Esophagus mucosa (tissue), 1 donor: Measurements from ENCODE around the gene CXCR3. TPM values are rescaled to one million over a fixed set of nuclear protein-coding genes. Genes with fewer than 3 reads are reported as not detected.
A peak's percentile ranks its signal among the peaks of the same experiment; 100 is the strongest.
"Not testable (repeated sequence)": the region's sequence is repeated elsewhere in the genome, so short reads cannot be mapped to it uniquely, and the experiment has no call there.

Source experiments
- ATAC-seq: fragments of 200-7000 bp; cut with Tn5 transposase; one replicate; pipeline ENCODE4 v1.9.1; 2020
- total RNA-seq: library from RNA; stranded (reverse); gene quantifications from one replicate; pipeline ENCODE4 v1.2.4, GENCODE V29; 2023
- donor health status: DM: yes; HTN: yes; CAD: no.

The CXCR3 gene
- total RNA-seq, 1 donor from 2014 or later, result not detected

GRCh38 chrX:71609095-71609750 lies 9.1 kb downstream of the CXCR3 start:
- no peak for ATAC-seq

- no peak for ATAC-seq
These were observed 10.8 kb downstream of the CXCR3 start for GRCh38 chrX:71607488-71607887.

- no peak for ATAC-seq
These were observed 11.6 kb downstream of the CXCR3 start for GRCh38 chrX:71606536-71607216.

- no peak for ATAC-seq
These were observed 13.3 kb downstream of the CXCR3 start for GRCh38 chrX:71604796-71605568.

- no peak for ATAC-seq
These were observed 14.2 kb downstream of the CXCR3 start for GRCh38 chrX:71604141-71604540.

- ATAC-seq, result no peak
These were observed 14.7 kb downstream of the CXCR3 start for GRCh38 chrX:71603618-71604017.

GRCh38 chrX:71599965-71600364 lies 18.3 kb downstream of the CXCR3 start:
- ATAC-seq, result no peak

- not testable (repeated sequence) for ATAC-seq
These were observed 25.1 kb downstream of the CXCR3 start for GRCh38 chrX:71593210-71593609.

GRCh38 chrX:71586929-71587328 lies 31.4 kb downstream of the CXCR3 start:
- no peak for ATAC-seq

GRCh38 chrX:71581210-71581609 lies 37.1 kb downstream of the CXCR3 start:
- ATAC-seq, result no peak

GRCh38 chrX:71579990-71580380 lies 38.3 kb downstream of the CXCR3 start:
- no peak for ATAC-seq

GRCh38 chrX:71579136-71579989 lies 38.9 kb downstream of the CXCR3 start:
- ATAC-seq, result peak; percentile 28

- ATAC-seq, result peak; percentile 30
These were observed 39.8 kb downstream of the CXCR3 start, which contains the start of gene GCNA for GRCh38 chrX:71578253-71579135. TSS of gene GCNA (plus strand) at chrX:71578437. CDS start at chrX:71580822, 2,385 bp downstream.

GRCh38 chrX:71577682-71578081 lies 40.6 kb downstream of the CXCR3 start:
- ATAC-seq, result no peak

GRCh38 chrX:71573590-71573989 lies 44.7 kb downstream of the CXCR3 start:
- no peak for ATAC-seq

GRCh38 chrX:71571390-71571789 lies 46.9 kb downstream of the CXCR3 start:
- not testable (repeated sequence) for ATAC-seq

Other genes starting within 250 kb of the CXCR3 start
- 61.7 TPM for gene OGT, start 85.4 kb downstream of the CXCR3 start, total RNA-seq
- gene GCNA, start 40.1 kb downstream of the CXCR3 start, total RNA-seq, result 0.68 TPM
- gene CXorf49, start 99.8 kb upstream of the CXCR3 start, total RNA-seq, result 0.40 TPM
- 0.40 TPM for gene CXorf49B, start 144.8 kb upstream of the CXCR3 start, total RNA-seq